ENCODE measurements around the gene EIPR1.

Gene EIPR1

GRCh38 chr2:3149441-3150217 is 228.0 kb downstream of the EIPR1 start:
- Histone ChIP-seq H3K36me3 (no peaks in the 10 kb centered on the region; the same call in 1 of the 2 replicates), H3K9me3 (no peaks in the 10 kb centered on the region), H3K27me3 (no peaks in the 10 kb centered on the region), H3K4me1 (no peaks in the 10 kb centered on the region), H3K4me3 (ENCODE audit: low read depth, low read length) (no peak overlapping the region)
- no peak for TF ChIP-seq CTCF (IDR thresholded peaks at IDR 0.05; ENCODE audit: low read depth, low read length)
- DNase-seq, result no peak

DNA sequence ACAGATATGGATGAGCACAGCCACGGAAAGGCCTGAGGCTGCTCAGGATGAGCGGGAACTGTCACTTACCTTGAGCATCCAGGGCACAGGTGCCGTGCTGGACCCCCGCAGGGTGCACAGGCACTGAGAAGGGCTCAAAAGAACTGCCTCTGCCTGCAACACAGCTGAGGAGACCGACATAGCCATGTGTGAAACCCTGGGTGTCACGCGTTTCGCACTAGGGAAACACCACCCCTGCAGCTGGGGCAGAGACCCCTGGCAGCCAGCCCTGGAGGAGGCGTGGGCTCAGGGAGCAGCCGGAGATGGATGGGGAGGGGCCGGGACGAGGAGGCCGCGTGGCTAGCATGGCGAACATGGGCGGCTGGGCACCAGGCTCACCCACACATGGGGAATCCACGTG is 228.9 kb downstream of the EIPR1 start:
- Histone ChIP-seq H3K4me3 (ENCODE audit: low read depth, low read length) (no peak overlapping the region), H3K27me3 (no peaks in the 10 kb centered on the region), H3K36me3 (no peaks in the 10 kb centered on the region; the same call in 1 of the 2 replicates), H3K9me3 (no peaks in the 10 kb centered on the region), H3K4me1 (no peaks in the 10 kb centered on the region)
- no peak for DNase-seq
- no peak for TF ChIP-seq CTCF (IDR thresholded peaks at IDR 0.05; ENCODE audit: low read depth, low read length)

DNA sequence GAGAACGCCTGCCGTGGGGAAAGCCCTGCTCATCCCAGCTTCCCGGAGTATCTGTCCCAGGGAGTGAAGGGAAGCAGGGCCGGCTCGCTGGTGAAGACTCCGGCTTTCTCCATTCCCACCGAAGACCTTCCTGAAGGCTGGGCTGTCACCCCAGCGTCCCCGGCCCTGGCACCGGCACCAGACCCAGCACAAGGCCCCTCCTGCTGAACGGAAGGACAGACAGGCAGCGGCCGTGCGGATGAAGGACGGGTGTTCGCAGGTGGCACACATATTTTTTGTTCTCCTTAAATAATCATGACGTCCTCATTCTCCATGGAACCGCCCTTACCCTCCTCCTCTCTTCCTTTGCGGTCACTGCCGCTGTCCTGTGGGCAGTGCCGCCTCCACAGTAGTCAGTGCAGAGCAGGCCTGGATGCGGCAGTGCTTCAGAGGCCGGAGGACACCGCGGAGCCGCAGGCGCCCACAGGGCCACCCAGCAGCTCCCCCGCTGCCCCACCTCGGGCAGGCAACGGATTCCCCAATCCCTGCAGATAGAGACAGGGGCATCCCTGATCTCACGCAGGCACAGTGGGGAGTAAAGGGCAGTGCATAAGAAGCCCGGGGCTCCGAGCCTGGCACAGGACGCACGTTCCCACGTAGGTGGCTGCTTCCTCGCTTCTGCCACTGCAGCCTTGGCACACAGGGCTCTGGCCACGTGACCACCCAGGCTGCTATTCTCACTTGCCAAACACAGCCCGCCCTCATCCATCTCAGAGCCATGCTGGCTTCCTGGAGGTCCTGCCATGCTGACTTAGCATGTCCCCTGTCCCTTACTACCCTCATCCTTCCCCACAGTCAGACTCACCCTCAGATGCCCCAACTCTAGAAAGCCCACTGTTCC is 229.7 kb downstream of the EIPR1 start:
- H3K9me3 ChIP-seq, result no peaks in the 10 kb centered on the region
- no peak for DNase-seq
- H3K4me3 ChIP-seq (ENCODE audit: low read depth, low read length), result no peak overlapping the region
- no peaks in the 10 kb centered on the region; the same call in 1 of the 2 replicates for H3K36me3 ChIP-seq
- no peaks in the 10 kb centered on the region for H3K4me1 ChIP-seq
- no peaks in the 10 kb centered on the region for H3K27me3 ChIP-seq
- no peak for TF ChIP-seq CTCF (IDR thresholded peaks at IDR 0.05; ENCODE audit: low read depth, low read length)

- Histone ChIP-seq H3K36me3 (no peaks in the 10 kb centered on the region), H3K27me3 (no peaks in the 10 kb centered on the region), H3K9me3 (no peaks in the 10 kb centered on the region), H3K4me1 (no peaks in the 10 kb centered on the region), H3K4me3 (ENCODE audit: low read depth, low read length) (no peak overlapping the region)
- no peak for TF ChIP-seq CTCF (IDR thresholded peaks at IDR 0.05; ENCODE audit: low read depth, low read length)
- no peak for DNase-seq
These were observed 230.6 kb downstream of the EIPR1 start for GRCh38 chr2:3146772-3147650.

GRCh38 chr2:3146175-3146574 is 231.4 kb downstream of the EIPR1 start:
- no peak for TF ChIP-seq CTCF (IDR thresholded peaks at IDR 0.05; ENCODE audit: low read depth, low read length)

More at GRCh38 chr2:3146175-3146574, 231.4 kb downstream of the EIPR1 start:
- H3K4me1 ChIP-seq, result no peaks in the 10 kb centered on the region
- H3K9me3 ChIP-seq, result 0 out of 2 replicates have a peak, but pooled peaks cover 3% of the 10 kb centered on the region
- H3K27me3 ChIP-seq, result no peaks in the 10 kb centered on the region
- no peaks in the 10 kb centered on the region for H3K36me3 ChIP-seq
- no peak for DNase-seq
- no peak overlapping the region for H3K4me3 ChIP-seq (ENCODE audit: low read depth, low read length)
